Epithelial cell of proximal tubule (primary cell): Measurements from ENCODE around the gene VIT. TPM values are rescaled to one million over a fixed set of nuclear protein-coding genes. Genes with fewer than 3 reads are reported as not detected.
A peak's percentile ranks its signal among the peaks of the same experiment; 100 is the strongest.

Source experiments
- DNase-seq: peaks from one replicate; pipeline ENCODE4 v3.0.0-alpha.2; 2011; ENCODE audit warnings: low read depth
- H3K4me3 ChIP-seq: 2 replicates; pipeline ENCODE4 v1.5.1; 2011; ENCODE audit warnings: low read depth, mild to moderate bottlenecking, low read length
- total RNA-seq: library from RNA; depleted of rRNA; stranded (reverse); fragments of >200 nt; gene quantifications from 2 replicates; pipeline ENCODE4 v1.2.3, GENCODE V29; 2015
- TF ChIP-seq, protein P1 (sequence below): conservative IDR thresholded peaks from 2 replicates; pipeline ENCODE4 v1.5.1; 2012; ENCODE audit warnings: low read depth, mild to moderate bottlenecking, low read length

VIT gene
- total RNA-seq, 1 donor from 2014 or later = not detected

DNA sequence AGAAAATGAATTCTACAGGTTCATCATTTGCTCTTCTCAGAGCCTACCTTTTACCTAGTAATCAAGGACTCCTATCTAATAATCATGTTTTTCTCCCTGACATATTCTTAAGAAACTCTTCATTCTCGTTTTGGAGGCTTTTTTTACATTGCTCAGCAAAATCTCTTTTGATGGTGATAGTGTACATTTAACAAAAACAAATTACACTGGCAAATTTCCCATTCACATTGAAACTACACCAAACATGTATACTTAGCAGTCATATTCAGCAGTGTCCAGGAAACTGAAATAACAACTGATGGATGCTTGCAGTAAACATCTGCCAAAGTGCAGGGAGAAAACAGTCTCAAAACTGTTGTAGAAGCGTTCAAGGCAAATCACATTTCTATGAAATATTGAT, 4.4 kb upstream of the VIT start:
- TF ChIP-seq, protein P1, sequence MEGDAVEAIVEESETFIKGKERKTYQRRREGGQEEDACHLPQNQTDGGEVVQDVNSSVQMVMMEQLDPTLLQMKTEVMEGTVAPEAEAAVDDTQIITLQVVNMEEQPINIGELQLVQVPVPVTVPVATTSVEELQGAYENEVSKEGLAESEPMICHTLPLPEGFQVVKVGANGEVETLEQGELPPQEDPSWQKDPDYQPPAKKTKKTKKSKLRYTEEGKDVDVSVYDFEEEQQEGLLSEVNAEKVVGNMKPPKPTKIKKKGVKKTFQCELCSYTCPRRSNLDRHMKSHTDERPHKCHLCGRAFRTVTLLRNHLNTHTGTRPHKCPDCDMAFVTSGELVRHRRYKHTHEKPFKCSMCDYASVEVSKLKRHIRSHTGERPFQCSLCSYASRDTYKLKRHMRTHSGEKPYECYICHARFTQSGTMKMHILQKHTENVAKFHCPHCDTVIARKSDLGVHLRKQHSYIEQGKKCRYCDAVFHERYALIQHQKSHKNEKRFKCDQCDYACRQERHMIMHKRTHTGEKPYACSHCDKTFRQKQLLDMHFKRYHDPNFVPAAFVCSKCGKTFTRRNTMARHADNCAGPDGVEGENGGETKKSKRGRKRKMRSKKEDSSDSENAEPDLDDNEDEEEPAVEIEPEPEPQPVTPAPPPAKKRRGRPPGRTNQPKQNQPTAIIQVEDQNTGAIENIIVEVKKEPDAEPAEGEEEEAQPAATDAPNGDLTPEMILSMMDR = no peak
- H3K4me3 ChIP-seq = no peak overlapping the region
- DNase-seq = no peak

DNA sequence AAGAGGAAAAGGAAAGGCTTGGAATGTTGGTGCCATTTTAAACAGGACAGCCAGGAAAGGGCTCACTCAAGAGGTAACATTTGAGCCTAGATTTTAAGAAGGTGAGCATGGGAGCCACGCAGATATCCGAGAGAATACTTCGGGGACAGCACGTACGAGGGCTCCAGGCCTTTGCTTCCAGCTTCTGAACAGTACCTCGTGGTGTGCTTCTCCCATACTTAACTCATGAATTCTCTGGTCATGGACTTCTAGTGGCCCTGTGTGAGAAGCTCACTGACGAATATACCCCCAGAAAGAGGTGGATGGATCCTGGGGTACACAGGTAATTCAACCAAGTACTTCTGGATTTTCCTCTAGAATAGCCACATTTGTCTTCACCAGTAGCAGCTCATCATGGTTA, 2.7 kb upstream of the VIT start:
- no peak for DNase-seq
- no peak overlapping the region for H3K4me3 ChIP-seq
- TF ChIP-seq, protein P1 = no peak

DNA sequence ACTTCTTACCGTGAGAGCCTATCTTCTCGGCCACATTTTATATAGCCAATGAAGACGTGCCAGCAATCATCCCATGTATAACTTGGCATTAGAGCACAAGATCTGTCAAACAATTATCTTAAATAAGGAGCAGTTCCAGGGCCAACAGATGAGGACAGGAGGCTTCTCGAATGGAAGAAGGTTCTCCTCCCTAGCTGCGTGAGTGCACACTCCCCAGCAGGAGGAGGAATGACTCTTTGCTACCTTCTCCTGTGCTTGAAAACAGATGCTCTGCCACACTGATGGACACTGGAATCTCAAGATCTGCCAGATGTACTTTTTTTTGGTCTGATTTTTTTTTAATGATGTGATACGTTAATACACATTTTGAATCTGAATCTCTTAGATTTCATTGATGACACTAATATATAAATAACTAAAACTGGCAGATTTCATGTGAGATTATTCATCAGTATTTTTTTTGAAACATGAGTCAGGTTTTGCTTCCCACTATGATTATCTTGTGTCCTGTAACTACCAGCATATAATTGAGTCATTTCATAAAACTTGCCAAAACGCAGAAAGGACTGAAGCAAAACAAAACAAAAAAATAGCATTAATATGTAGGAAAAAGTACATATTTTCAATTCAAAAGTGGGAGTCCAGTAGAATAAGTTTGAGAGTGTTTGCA, 626 bp upstream of the VIT start:
- TF ChIP-seq, protein P1 = peak; percentile 12
- DNase-seq = no peak
- no peak overlapping the region for H3K4me3 ChIP-seq

DNA sequence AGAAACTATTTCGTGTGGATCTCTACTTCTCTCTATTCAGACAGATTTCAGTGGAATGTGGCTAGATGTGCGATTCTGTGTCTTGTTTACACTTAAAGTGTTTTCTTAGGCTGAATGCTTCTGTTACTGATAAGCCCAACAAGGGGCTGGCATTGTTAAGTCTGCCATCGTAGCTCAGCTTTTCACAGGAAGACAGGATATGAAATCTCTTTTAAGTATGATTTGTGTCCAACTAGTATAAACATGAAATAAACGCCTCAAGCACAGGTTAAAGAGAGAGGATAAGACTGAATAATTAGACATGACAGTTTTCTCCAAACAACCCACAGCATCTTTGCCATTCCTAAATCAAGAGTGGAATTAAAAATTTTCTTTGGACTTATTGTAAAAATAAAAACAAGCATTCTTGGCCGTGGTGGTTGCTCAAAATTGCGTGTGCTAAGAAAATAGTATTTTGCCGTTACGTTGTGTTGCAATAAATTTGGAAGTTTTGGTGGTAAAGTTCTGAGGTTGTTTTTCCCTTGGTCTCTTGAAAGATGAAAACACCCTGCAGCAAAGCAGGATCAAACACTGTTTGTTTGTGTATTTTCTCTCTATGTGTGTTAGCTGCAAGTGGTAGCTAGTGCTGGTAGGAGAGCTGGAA, 1.0 kb downstream of the VIT start:
- TF ChIP-seq, protein P1 = no peak
- H3K4me3 ChIP-seq = no peak overlapping the region
- DNase-seq = no peak

DNA sequence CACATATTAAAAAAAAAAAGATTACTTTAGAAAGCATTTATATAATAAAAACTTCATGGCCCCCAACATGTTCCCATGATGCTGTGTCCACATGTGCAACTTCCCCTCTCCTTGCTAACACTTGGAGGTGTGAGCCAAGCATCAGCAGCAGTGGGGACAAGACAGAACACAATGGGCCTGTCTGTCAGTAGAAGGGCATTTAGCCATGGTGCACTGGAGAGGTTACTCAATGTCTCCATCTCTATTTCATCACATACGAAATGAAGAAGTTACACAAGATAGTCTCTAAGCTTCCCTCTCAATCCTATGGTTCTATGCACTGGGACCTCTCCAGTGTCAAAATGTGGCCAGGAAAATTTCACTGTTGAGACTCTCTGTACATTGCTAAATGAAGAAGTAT, 2.5 kb downstream of the VIT start:
- no peak overlapping the region for H3K4me3 ChIP-seq
- TF ChIP-seq, protein P1 = no peak
- DNase-seq = no peak

DNA sequence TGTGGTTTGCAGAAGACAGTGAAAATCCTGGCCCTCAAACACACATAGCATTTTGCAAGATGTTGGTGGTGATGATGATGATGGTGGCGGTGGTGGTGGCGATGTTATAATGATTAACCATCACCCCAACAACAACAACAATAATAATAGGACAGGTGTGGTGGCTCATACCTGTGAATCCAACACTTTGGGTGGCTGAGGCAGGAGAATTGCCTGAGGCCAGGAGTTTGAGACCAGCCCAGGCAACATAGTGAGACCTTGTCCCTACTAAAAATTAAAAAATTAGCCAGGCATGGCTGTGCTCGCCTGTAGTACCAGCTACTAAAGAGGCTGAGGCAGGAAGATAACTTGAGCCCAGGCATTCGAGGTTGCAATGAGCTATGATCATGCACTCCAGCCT, 3.8 kb downstream of the VIT start:
- no peak for DNase-seq
- TF ChIP-seq, protein P1 = no peak
- no peak overlapping the region for H3K4me3 ChIP-seq

DNA sequence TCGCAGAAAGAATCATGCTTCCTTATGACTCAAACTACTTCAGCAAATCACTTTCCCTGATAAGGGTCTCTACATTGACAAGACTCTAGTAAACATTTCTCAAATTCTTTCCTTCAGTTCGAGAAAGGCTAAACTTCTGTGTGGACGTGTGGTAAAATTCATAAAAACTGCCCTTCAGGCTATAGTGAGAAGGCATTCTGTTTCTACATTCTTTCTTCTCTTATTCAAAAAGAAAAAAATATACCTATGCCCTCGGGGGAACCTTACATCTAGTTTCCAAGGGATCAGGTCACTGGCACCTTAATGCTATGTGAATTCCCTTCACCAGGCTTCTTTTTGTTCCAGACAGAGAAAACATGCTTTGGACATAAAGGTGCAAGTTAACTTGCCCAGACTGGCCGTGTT, 4.9 kb downstream of the VIT start:
- no peak overlapping the region for H3K4me3 ChIP-seq
- peak; percentile 6 for DNase-seq
- TF ChIP-seq, protein P1 = peak; percentile 29
